22Rv1 (cell line): ENCODE data around the gene RCE1.
A peak's percentile ranks its signal among the peaks of the same experiment; 100 is the strongest.

Experiments
- H3K27ac ChIP-seq: fragments of 450-650 bp; 2 replicates; pipeline ENCODE4 v1.5.1; 2017
- CTCF ChIP-seq: fragments of 450-650 bp; IDR thresholded peaks from 2 replicates; pipeline ENCODE4 v1.5.1; 2017; ENCODE audit warnings: mild to moderate bottlenecking
- ZFX ChIP-seq: fragments of 450-650 bp; IDR thresholded peaks from 2 replicates; pipeline ENCODE4 v1.6.1; 2017; ENCODE audit warnings: antibody characterized with exemption, borderline replicate concordance

The RCE1 gene

GRCh38 chr11:66840317-66841091, 2.7 kb upstream of the RCE1 start:
- TF ChIP-seq CTCF (no peak), ZFX (no peak)
- H3K27ac ChIP-seq = peak overlapping the region; percentile 15; the same call in 1 of the 2 replicates

- TF ChIP-seq ZFX (no peak), CTCF (no peak)
- H3K27ac ChIP-seq = peak overlapping the region; percentile 82
Observed at GRCh38 chr11:66841861-66842260, 1.4 kb upstream of the RCE1 start.

- TF ChIP-seq ZFX (no peak), CTCF (no peak)
Observed at GRCh38 chr11:66842501-66842895, 743 bp upstream of the RCE1 start.

GRCh38 chr11:66843776-66844495, 695 bp downstream of the RCE1 start:
- peak overlapping the region; percentile 82 for H3K27ac ChIP-seq
- TF ChIP-seq ZFX (no peak), CTCF (no peak)

More at GRCh38 chr11:66842501-66842895, 743 bp upstream of the RCE1 start:
- H3K27ac ChIP-seq = peak overlapping the region; percentile 82

GRCh38 chr11:66844496-66845142, 1.4 kb downstream of the RCE1 start:
- no peak for TF ChIP-seq CTCF
- TF ChIP-seq ZFX = no peak
- H3K27ac ChIP-seq = peak overlapping the region; percentile 82

GRCh38 chr11:66845143-66845875, 2.1 kb downstream of the RCE1 start:
- no peak for TF ChIP-seq ZFX
- no peak for TF ChIP-seq CTCF
- H3K27ac ChIP-seq = no peak overlapping the region
